Measurements from ENCODE around the gene SCARB2. TPM values are rescaled to one million over a fixed set of nuclear protein-coding genes. Genes with fewer than 3 reads are reported as not detected.

SCARB2 gene
- total RNA-seq, result 155 and 251 TPM in 2 replicates

GRCh38 chr4:76213415-76214176, at the start of gene SCARB2:
TSS of gene SCARB2 (minus strand) at chr4:76213824. CDS start at chr4:76213543, 281 bp downstream.

GRCh38 chr4:76251441-76252270, 38.0 kb upstream of the SCARB2 start, which contains the start of gene FAM47E:
TSS of gene FAM47E (plus strand) at chr4:76251721. CDS start at chr4:76251747, 26 bp downstream.

DNA sequence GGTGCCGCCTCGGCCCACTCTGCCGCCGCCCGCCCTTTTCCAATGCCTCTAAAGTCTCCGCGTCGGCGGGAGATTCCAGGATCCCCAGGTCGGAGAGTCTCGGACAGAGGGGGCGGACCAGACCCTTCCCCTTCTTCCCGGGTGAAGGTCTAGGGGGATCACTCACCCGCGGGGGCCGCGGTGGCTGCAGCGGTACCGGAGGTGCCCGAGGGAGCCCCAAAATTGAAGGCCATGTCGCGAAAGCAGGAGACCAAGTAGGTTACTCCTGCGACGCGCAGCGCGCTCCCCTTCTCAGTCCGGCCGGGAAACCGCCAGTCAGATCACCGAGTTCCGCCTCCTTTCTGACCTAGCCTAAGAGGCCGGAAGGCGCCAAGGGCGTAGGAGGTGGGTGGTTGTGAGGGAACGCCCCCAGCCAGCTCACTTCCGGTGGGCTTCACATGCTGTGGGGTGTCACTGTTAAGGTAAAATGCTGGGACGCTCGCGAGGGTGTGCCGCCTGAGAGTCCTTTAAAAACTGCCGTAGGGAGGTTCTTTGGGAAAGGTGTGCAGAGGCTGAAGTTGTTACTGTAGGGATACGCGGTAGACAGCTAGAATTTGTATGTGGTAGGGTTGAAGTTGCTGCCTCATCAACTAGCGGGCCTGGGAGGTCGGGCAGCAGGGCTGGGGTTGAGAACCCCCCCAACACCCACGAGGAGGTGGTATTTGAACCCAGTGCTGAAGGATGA, 65.3 kb downstream of the SCARB2 start, which contains the start of gene NUP54:
NUP54 (minus strand) TSS at position 256 of the 724 bp plus-strand sequence; CDS start at position 233, 23 bp downstream.

Other genes with a start within 250 kb of the SCARB2 start
- gene SDAD1, start 222.9 kb downstream of the SCARB2 start, total RNA-seq, result 19.7 and 20.2 TPM in 2 replicates
- not detected in 2 replicates for gene CXCL9, start 206.3 kb downstream of the SCARB2 start, total RNA-seq
- gene CXCL10, start 190.3 kb downstream of the SCARB2 start, total RNA-seq, result 0.09 TPM in 2 replicates
- 0.66 and 0.99 TPM in 2 replicates for gene CXCL11, start 177.8 kb downstream of the SCARB2 start, total RNA-seq
- gene ART3, start 139.1 kb downstream of the SCARB2 start, total RNA-seq, result under 0.01 TPM in 1 of 2 replicates, not detected in the other
- 47.5 and 49.2 TPM in 2 replicates for gene NUP54, start 65.4 kb downstream of the SCARB2 start, total RNA-seq
- 0.18 and 0.28 TPM in 2 replicates for gene FAM47E, start 37.9 kb upstream of the SCARB2 start, total RNA-seq
- gene STBD1, start 92.9 kb upstream of the SCARB2 start, total RNA-seq, result 2.7 and 6.1 TPM in 2 replicates
- gene CCDC158, start 207.3 kb upstream of the SCARB2 start, total RNA-seq, result under 0.01 TPM in 1 of 2 replicates, not detected in the other
- 1.2 and 5.5 TPM in 2 replicates for gene SHROOM3, start 221.4 kb upstream of the SCARB2 start, total RNA-seq